ENCODE data around the gene TTN. TPM values are rescaled to one million over a fixed set of nuclear protein-coding genes. Genes with fewer than 3 reads are reported as not detected.

The TTN gene
- total and polyA plus RNA-seq, 2 of the 4 experiments (the other 2 are of a cell fraction), result 0.02 to 0.18 TPM

DNA sequence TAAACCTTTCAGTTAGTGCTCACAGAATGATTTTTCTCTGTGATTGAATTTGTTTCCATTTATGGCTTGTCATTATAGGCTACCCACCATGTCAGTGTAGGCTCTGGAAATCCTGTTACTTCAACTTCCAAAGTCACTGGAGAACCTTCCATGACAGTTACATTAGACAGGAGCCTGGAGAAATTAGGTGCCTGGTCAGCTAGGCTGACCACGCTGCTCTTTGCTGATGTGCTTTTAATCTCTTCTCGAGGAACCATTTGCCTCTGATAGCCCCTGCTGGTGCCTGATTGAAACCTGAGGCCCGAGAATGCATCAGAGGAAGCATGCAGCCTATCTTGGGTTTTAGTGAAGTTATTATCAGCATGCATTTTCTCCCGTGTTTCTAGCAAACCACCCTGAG, 29.6 kb upstream of the TTN start:
- no peak overlapping the region for H2BK120ac ChIP-seq (ENCODE audit: low read depth, low read length)
- H4K91ac ChIP-seq (ENCODE audit: insufficient read depth, low read depth, low read length), result no peak overlapping the region
- H2BK5ac ChIP-seq (ENCODE audit: low read depth, low read length, poor library complexity, severe bottlenecking), result no peak overlapping the region
- H2AK9ac ChIP-seq (replicated peaks; ENCODE audit: low read depth, low read length, poor library complexity), result no peak overlapping the region
- H3K27ac ChIP-seq (ENCODE audit: insufficient read depth, low read length), result no peak overlapping the region
- H3K36me3 ChIP-seq (ENCODE audit: control insufficient read depth, insufficient read depth, low read length), result no peaks in the 10 kb centered on the region
- H4K8ac ChIP-seq (ENCODE audit: low read depth in 2 of 2, low read length in 2 of 2), result no peak overlapping the region
- H3K9me1 ChIP-seq (ENCODE audit: insufficient read depth, low read length), result no peaks in the 10 kb centered on the region
- H3K4me2 ChIP-seq (ENCODE audit: low read depth, low read length), result no peak overlapping the region
- WGBS, 2 experiments (ENCODE audit: extremely low coverage in 2 of 2, insufficient read length in 1 of 2), result no CpG with 5 or more reads among the region's 4 CpGs
- H3K23ac ChIP-seq (ENCODE audit: low read depth, low read length), result no peak overlapping the region
- H3K9me3 ChIP-seq (ENCODE audit: control insufficient read depth, insufficient read depth, low read length), result no peaks in the 10 kb centered on the region
- H2AFZ ChIP-seq (replicated peaks; ENCODE audit: low read length, poor library complexity), result no peak overlapping the region
- TF ChIP-seq MAFK (IDR thresholded peaks at IDR 0.05; ENCODE audit: low read depth, low read length), result no peak
- TF ChIP-seq MAZ (IDR thresholded peaks at IDR 0.05; ENCODE audit: borderline replicate concordance, low read depth, low read length), result no peak
- no peak for TF ChIP-seq RCOR1 (IDR thresholded peaks at IDR 0.05; ENCODE audit: insufficient replicate concordance, low read length)
- no peak for TF ChIP-seq RFX5 (IDR thresholded peaks at IDR 0.05; ENCODE audit: low read depth, low read length)
- no peak for TF ChIP-seq ELK1 (IDR thresholded peaks at IDR 0.05; ENCODE audit: borderline replicate concordance, low read depth, low read length)
- TF ChIP-seq, protein P1, sequence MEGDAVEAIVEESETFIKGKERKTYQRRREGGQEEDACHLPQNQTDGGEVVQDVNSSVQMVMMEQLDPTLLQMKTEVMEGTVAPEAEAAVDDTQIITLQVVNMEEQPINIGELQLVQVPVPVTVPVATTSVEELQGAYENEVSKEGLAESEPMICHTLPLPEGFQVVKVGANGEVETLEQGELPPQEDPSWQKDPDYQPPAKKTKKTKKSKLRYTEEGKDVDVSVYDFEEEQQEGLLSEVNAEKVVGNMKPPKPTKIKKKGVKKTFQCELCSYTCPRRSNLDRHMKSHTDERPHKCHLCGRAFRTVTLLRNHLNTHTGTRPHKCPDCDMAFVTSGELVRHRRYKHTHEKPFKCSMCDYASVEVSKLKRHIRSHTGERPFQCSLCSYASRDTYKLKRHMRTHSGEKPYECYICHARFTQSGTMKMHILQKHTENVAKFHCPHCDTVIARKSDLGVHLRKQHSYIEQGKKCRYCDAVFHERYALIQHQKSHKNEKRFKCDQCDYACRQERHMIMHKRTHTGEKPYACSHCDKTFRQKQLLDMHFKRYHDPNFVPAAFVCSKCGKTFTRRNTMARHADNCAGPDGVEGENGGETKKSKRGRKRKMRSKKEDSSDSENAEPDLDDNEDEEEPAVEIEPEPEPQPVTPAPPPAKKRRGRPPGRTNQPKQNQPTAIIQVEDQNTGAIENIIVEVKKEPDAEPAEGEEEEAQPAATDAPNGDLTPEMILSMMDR (conservative IDR thresholded peaks at IDR 0.05; ENCODE audit: low read depth, low read length), result no peak
- no peak for TF ChIP-seq CEBPB (IDR thresholded peaks at IDR 0.05; ENCODE audit: low read depth, low read length)
- TF ChIP-seq POLR2A (IDR thresholded peaks at IDR 0.05; ENCODE audit: low read depth, low read length), result no peak
- TF ChIP-seq NFE2L2 (IDR thresholded peaks at IDR 0.05; ENCODE audit: low read depth, low read length), result no peak
- no peak for TF ChIP-seq BHLHE40 (IDR thresholded peaks at IDR 0.05; ENCODE audit: low read depth, low read length)
- no peak for TF ChIP-seq USF2 (IDR thresholded peaks at IDR 0.05; ENCODE audit: low read depth, low read length)
- TF ChIP-seq RAD21 (IDR thresholded peaks at IDR 0.05; ENCODE audit: low read length), result no peak
- no peak for TF ChIP-seq SMC3 (IDR thresholded peaks at IDR 0.05; ENCODE audit: low read depth, low read length)
- TF ChIP-seq FOS (IDR thresholded peaks at IDR 0.05; ENCODE audit: low read depth, low read length), result no peak
- TF ChIP-seq MXI1 (IDR thresholded peaks at IDR 0.05; ENCODE audit: borderline replicate concordance, low read depth, low read length), result no peak
- TF ChIP-seq CHD1 (IDR thresholded peaks at IDR 0.05; ENCODE audit: low read depth, low read length), result no peak
- POLR2A ChIA-PET (ENCODE audit: unreplicated experiment), result no interaction called here
- H3K27me3 ChIP-seq (ENCODE audit: control insufficient read depth, insufficient read depth, low read length), result peaks cover 2% of the 10 kb centered on the region
- no peak overlapping the region for H2BK20ac ChIP-seq (ENCODE audit: low read depth, low read length)
- H3K14ac ChIP-seq (replicated peaks; ENCODE audit: low read depth, low read length), result no peak overlapping the region
- no peaks in the 10 kb centered on the region for H3K79me1 ChIP-seq (ENCODE audit: low read depth in 1 of 2, low read length in 2 of 2)
- in situ Hi-C loops (cut with MboI; ENCODE audit: low sequenced_read_pairs), result no loop called here
- H3K9ac ChIP-seq (ENCODE audit: low read depth, low read length), result no peak overlapping the region
- intact Hi-C loops (cut with micrococcal nuclease), result no loop called here
- ATAC-seq (ENCODE audit: low read depth) (no peak), DNase-seq (no peak)
- H3K4ac ChIP-seq (ENCODE audit: low read depth, low read length), result no peak overlapping the region
- no TSS peak for BruUV-seq (replicated peaks)
- H2BK15ac ChIP-seq (ENCODE audit: low read depth, low read length), result no peak overlapping the region
- no peak overlapping the region for H2AK5ac ChIP-seq (ENCODE audit: low read depth, low read length)
- dilution Hi-C loops (cut with HindIII; ENCODE audit: low sequenced_read_pairs, unreplicated experiment), result no loop called here
- no peak overlapping the region for H3K18ac ChIP-seq (ENCODE audit: low read depth, low read length)
- no peak overlapping the region for H4K5ac ChIP-seq (ENCODE audit: low read depth, low read length)
- H3K4me1 ChIP-seq (ENCODE audit: control insufficient read depth, insufficient read depth, low read length), result no peaks in the 10 kb centered on the region
- no peaks in the 10 kb centered on the region for H4K20me1 ChIP-seq (ENCODE audit: insufficient read depth, low read length)
- H3K4me3 ChIP-seq (ENCODE audit: insufficient read depth, low read depth, low read length), result no peak overlapping the region
- H3K56ac ChIP-seq (ENCODE audit: extremely low read depth, insufficient read depth, low read length), result no peak overlapping the region
- CTCF ChIA-PET, result interaction anchor here (0.6 to 1.2 kb wide), 2 partner anchors 9 to 54 kb away, joined by 3 read pairs; no protein-coding TSS in a partner anchor

Measured in IMR-90 (cell line).